ENCODE results near the gene ERCC6L. TPM values are rescaled to one million over a fixed set of nuclear protein-coding genes. Genes with fewer than 3 reads are reported as not detected.
"Not testable (repeated sequence)": the region's sequence is repeated elsewhere in the genome, so short reads cannot be mapped to it uniquely, and the experiment has no call there.

ERCC6L gene
- total RNA-seq, 1 donor from 2014 or later = 2.0 TPM

- no peak for DNase-seq (ENCODE audit: extremely low read depth, low read depth, low spot score)
These were observed 16.0 kb upstream of the ERCC6L start for GRCh38 chrX:72254816-72255215.

DNA sequence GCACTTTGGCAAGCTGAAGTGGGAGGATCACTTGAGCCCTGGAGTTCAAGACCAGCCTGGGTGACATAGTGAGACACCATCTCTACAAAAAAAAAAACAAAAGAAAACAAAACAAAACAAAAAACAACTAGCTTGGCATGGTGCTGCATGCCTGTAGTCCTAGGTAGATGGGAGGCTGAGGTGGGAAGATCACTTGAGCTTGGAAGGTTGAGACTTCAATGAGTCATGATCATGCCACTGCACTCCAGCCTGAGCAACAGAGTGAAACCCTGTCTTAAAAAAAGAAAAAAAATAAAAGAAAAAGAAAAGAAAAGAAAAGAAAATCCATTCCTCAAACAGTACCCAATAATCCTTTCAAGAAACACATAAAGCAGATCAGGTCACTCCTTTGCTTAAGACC lies 14.9 kb upstream of the ERCC6L start:
- DNase-seq (ENCODE audit: extremely low read depth, low read depth, low spot score) = no peak

DNA sequence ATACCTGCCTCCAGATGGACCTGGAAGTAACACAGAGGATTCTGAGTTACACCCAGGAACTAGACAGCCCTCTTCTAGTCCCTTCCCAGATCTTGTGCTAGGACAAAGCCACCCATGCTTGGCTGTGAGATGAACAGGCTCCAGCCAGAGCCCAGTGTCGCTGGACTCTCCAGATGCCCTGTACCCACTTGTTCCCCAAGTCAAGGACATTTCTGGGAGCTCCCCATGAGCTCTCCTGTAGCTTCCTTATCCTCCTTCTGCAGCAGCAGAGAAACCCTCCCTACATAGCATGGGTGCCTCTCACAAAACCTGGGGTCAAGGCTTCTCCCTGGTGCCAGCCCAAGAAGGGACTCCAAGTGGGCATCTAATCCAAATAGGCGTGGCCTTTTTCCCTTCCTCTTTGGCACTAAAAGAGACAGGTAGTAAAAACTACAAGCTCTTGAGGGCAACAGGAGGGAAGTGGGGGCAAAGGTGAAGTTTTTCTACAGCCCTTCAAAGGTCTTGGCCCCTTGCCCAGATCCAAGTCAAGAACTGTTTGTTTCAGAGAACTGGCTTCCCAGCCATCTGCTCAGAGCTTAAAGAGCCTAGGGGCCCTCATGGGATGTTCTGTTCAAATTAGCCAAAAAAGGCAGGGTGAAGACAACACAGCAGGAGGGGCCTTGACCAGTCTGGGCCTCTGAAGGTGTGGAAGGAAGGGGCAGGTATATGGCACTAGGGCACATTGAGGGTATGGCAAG lies 8.5 kb upstream of the ERCC6L start:
- DNase-seq (ENCODE audit: extremely low read depth, low read depth, low spot score) = no peak

GRCh38 chrX:72245461-72246089 lies 6.7 kb upstream of the ERCC6L start:
- DNase-seq (ENCODE audit: extremely low read depth, low read depth, low spot score) = no peak

GRCh38 chrX:72243472-72243871 lies 4.6 kb upstream of the ERCC6L start:
- peak; percentile 31 for DNase-seq (ENCODE audit: extremely low read depth, low read depth, low spot score)

DNA sequence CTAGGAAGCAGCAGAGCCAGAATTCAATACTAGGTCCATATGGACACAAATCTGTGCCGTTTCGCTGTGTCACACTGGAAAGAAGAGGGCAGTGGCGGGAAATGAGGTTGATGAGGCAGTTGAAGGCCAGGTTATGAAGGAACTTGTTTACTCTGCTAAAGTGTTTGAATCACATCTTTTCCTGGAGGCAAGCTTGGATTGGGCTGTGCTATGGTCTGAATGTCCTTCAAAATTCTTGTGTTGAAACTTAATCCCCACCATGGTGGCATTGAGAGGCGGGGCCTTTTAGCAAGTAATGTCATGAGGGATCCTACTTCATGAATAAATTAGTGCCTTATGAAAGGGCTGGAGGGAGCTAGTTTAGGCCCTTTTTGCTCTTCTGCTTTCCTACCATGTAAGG lies 2.1 kb upstream of the ERCC6L start:
- DNase-seq (ENCODE audit: extremely low read depth, low read depth, low spot score) = no peak

DNA sequence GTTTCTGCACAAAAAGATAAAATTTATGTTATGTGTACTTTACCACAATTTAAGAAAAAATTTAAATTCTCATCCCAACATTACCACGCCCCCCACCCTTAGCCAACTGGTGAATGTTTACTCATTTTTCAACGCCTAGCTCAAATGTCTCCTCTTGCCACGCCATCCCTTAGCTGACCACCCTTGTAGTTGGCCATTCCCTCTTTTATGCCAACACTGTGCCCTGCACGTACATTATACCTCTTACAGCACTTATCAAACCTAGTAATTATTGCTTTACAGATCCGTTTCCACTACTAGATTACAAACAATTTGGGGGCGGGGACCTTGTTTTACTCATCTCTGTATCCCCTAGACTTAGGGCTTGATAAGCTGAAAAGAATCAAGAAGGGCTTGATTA lies 644 bp downstream of the ERCC6L start:
- no peak for DNase-seq (ENCODE audit: extremely low read depth, low read depth, low spot score)

DNA sequence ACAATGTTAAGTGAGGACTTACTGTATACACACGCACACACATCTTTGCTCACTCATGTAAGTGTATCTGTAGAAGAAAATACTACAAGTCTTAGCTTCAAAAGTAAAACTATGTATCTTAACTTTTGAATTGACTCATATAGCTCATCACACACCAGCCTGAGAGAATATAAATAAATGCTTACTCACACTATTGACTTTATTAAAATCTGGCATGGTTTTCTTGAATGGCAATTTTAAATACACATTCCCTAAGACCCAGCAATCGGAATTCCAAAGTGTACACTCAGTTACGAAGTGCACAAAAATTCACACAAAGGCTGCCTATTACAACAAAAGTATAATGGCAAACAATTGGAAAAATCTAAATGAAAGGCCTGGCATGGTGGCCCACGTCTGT lies 2.0 kb downstream of the ERCC6L start:
- DNase-seq (ENCODE audit: extremely low read depth, low read depth, low spot score) = no peak

GRCh38 chrX:72230290-72230689 lies 8.5 kb downstream of the ERCC6L start:
- DNase-seq (ENCODE audit: extremely low read depth, low read depth, low spot score) = no peak

GRCh38 chrX:72220375-72220774 lies 18.5 kb downstream of the ERCC6L start:
- DNase-seq (ENCODE audit: extremely low read depth, low read depth, low spot score) = not testable (repeated sequence)

DNA sequence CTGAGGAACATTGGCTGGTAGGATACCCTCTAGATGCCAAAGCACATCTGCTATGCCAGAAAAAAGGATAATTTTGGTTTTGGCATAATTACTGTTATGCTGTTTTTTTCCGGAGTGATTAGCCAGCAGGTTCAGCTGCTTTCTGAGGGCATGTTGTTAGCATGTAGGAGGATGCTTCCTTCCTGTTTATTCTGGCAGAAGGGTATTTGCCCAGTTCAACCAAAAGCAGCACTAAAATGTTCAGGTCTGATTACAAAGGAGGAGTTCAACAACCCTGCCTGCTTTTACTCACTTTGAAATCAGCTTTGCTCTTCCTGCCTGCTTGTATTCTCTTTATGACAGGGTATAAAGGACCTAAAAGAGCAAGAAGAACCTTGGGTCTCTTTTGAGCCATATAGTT lies 21.9 kb downstream of the ERCC6L start:
- no peak for DNase-seq (ENCODE audit: extremely low read depth, low read depth, low spot score)

DNA sequence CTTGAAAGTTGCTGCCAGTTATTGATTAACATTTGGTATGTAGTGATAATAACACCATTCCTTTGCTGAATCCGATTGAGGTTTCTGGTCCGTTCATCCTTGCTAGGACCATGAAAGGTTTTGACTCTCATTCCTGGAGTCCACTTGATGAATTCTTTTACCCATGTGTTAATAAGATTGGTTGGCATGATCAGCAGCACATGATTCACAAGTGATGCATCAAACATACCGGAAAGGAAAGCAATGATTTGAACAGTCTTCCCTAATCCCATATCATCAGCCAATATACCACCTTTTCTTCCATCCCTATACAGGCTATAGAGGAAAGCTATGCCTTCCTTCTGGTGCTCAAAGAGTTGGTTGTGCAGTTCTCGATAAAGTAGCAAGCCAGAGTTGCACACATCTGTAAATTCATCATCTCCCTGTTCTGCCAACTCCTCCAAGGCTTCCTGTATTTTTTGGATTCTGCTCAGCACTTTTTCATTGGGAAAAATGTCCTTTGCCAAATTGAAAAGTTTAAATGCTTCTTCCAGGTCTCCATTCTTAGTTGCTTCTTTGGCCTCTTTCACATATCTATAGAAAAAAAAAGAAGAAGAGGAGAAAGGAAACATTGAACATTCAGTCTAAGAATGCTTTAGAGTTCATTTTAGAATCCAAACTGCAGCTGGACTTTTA lies 30.6 kb downstream of the ERCC6L start:
- no peak for DNase-seq (ENCODE audit: extremely low read depth, low read depth, low spot score)

DNA sequence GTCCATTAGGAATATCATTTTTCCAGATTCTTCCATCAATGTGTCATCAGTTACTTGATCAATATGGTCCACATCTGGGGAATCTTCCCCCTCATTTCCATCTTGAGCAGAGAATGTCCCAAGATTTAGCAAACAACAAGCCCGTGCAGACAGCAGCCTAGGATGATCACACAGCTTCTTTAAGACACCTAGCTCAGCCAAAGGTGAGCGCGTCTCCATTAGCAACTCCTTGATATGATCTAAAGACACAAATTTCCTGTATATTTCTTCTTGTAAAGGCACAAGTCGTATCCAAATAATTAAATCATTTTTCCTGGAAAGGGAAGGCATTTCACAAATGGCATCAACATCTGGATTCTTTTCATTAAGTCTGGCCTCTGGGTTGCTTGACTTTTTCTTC lies 31.5 kb downstream of the ERCC6L start:
- no peak for DNase-seq (ENCODE audit: extremely low read depth, low read depth, low spot score)

DNA sequence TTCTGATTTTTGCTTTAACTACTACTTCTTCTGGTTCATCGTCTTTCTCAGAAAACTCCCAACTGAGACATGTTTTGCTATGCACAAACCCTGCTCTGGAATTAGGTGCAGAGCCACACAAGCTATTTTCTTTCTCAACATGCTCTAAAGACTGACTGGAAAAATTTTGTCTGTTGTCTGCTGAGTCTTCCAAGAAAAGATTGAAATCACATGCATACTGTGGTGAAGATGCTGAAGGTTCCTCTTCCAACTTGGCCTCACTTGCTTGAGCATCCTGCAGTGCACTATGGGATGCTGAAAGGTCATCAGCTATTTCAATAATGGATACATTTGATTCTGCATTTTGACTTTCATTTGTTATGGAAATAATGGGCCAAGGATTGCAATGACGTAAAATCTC lies 33.1 kb downstream of the ERCC6L start:
- DNase-seq (ENCODE audit: extremely low read depth, low read depth, low spot score) = no peak

- DNase-seq (ENCODE audit: extremely low read depth, low read depth, low spot score) = no peak
These were observed 35.4 kb downstream of the ERCC6L start for GRCh38 chrX:72203421-72203820.

GRCh38 chrX:72202792-72203401 lies 35.9 kb downstream of the ERCC6L start:
- no peak for DNase-seq (ENCODE audit: extremely low read depth, low read depth, low spot score)

DNA sequence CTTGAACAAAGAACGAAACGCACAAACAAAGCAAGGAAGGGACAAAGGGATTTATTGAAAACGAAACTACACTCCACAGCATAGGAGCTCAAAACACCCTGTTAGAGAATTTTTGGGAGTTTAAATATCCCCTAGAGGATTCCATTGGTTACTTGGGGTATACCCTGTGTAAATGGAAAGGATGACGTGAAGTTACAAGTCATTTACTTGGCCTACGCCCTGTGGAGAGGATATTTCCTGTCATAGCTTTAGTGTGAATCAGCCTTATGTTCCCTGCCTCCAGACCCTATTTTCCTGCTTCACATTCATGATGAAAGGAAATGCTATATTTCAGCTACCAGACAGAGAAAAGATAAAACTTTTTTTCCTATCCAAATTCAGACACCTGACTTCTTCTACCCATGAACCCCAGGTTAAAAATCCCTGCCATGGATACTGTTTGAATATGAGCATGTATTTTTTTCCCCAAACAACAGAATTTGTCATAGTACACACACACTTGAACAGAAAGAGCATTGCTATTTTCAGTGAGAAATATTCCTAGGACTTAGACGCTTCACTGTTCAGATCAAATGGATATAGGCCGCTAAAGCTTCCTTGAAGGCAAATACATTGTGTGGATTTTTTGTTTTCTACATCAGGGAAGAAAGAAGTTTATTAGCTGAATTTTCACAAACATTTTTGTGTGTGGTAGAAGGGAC lies 36.8 kb downstream of the ERCC6L start:
- DNase-seq (ENCODE audit: extremely low read depth, low read depth, low spot score) = no peak

DNA sequence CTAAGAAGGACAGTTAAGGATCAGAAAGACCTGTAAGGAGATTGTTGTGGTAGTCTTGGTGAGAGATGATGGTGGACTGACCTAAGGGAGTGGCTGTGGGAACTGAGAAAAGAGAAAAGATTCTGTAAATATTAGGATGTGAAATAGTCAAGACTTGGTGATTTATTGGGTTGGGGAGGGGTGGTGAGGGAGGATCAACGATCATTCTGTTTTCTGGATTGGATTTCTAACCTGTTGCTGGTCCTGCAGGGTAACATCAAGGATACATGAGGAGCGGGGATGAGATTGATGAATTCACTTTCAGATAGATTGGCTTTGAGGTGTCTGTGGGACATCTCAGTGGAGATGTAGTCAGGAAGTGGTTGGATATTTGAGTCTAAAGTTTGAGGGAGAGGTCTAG lies 55.9 kb downstream of the ERCC6L start:
- DNase-seq (ENCODE audit: extremely low read depth, low read depth, low spot score) = no peak

DNA sequence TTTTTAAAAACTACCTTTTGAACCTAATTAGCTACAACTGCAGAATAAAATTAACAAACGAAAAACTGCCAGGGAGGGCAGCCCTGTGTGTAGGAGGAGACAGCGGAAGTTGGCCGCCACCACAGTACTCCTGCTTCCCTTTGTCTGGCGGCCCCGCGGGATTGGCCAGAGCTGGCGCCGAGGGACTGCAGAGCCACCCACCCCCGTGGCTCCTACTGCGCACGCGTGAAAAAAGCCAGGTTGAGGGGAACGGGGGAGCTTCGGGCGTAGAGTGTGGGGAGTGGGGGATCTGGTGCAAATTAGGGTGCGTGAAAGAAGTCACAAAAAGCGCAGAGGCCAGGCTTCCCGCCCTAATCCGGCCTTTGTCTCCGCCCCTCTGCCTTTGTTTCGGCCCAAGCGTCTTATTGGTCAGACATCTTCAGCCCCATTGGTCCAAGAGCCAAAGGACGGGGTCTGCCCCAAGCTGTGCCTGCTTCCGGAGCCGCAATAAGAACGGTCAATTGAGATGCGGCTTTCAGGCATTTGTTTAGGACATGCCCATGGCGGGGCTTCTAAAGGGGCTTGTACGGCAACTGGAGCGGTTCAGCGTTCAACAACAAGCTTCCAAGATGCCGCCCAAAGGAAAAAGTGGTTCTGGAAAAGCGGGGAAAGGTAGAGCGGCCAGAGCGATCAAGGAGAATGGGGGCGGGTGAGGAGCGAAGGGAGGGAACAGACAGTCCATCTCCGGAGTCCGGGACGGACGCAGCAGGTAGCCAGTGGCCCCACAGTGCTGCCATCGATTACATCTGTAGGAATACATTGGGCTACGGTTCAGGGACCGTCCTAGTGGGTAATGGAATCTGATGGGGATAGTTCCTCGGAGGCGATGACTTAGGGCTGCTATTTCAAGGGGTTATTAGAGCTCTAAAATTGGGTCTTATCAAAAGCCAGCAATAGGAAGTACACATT lies 57.4 kb downstream of the ERCC6L start, which contains the start of gene PIN4:
Gene PIN4, plus strand, starts transcription at position 580 of the 948 bp plus-strand sequence. Its CDS starts 29 bp downstream, at position 609.
- peak; percentile 75 for DNase-seq (ENCODE audit: extremely low read depth, low read depth, low spot score)

DNA sequence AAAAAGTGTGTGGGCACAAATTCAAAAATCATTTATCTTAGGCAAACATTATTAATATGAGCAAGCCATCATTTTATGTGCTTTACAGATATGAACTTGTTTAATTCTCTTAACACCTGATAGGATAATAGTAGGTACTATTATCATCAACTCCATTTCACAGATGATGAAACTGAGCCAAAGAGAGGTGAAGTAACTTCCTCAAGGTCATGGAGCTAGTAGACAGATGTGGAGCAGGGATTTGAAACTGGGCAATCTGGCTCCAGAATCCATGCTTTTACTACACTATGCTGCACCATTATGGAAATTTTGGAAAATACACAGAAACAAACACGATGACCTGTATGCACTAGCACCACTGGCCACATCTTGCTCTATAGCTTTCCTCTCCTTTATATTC lies 58.3 kb downstream of the ERCC6L start:
- no peak for DNase-seq (ENCODE audit: extremely low read depth, low read depth, low spot score)

Measured in glomerular endothelial cell (primary cell).